SK-N-SH (cell line): ENCODE data around the gene FAM219A. TPM values are rescaled to one million over a fixed set of nuclear protein-coding genes. Genes with fewer than 3 reads are reported as not detected.
"Not testable (repeated sequence)": the region's sequence is repeated elsewhere in the genome, so short reads cannot be mapped to it uniquely, and the experiment has no call there.

Source experiments
- CTCF ChIA-PET: fragments of 300-600, 350-600 bp; formaldehyde crosslinking; extraction: SDS; loops from one replicate; lab custom pipeline; 2021; lab: Yijun Ruan, JAX
- POLR2A ChIA-PET: fragments of 350-600 bp; sonication (Branson Sonifier 250); formaldehyde crosslinking; extraction: SDS; loops from one replicate; lab custom pipeline; 2020; ENCODE audit warnings: antibody characterized with exemption, inconsistent platforms; lab: Yijun Ruan, JAX
- DNase-seq: peaks from one replicate; pipeline ENCODE4 v3.0.0; 2012
- H2AFZ ChIP-seq: fragments of 200-600 bp; sonication (generic); 2 replicates; pipeline ENCODE4 v1.8.1; 2016; ENCODE audit warnings: antibody characterized with exemption, mild to moderate bottlenecking, low read depth
- H3F3A ChIP-seq: fragments of 200-600 bp; sonication (generic); replicated peaks from 2 replicates; pipeline ENCODE3; 2016; ENCODE audit warnings: antibody characterized with exemption, mild to moderate bottlenecking; ENCODE audit not compliant: insufficient read depth
- H3K27ac ChIP-seq, 2 experiments: fragments of 200-500 bp in 1 of 2; fragments of 200-600 bp in 1 of 2; sonication (Bioruptor generic) in 1 of 2; sonication (generic), shearing (Covaris generic) in 1 of 2; 2 replicates each; pipeline versions ENCODE4 v1.5.1 to v1.6.1; 2014 to 2016; ENCODE audit warnings: low read depth in 2 of 2, inconsistent platforms in 1 of 2, low read length in 1 of 2, mild to moderate bottlenecking in 1 of 2, mixed read lengths in 1 of 2
- H3K27me3 ChIP-seq: fragments of 200-600 bp; sonication (generic), shearing (Covaris generic); 2 replicates; pipeline ENCODE4 v1.6.1; 2016; ENCODE audit warnings: mixed run types; ENCODE audit not compliant: insufficient read depth
- H3K36me3 ChIP-seq, 2 experiments: fragments of 200-500 bp in 1 of 2; fragments of 200-600 bp in 1 of 2; sonication (Bioruptor generic) in 1 of 2; sonication (generic) in 1 of 2; replicated peaks in 1 of 2; 2 replicates each; pipeline versions ENCODE3 to v1.5.1; 2014 to 2016; ENCODE audit warnings: low read length in 1 of 2, mild to moderate bottlenecking in 1 of 2; ENCODE audit not compliant: insufficient read depth in 2 of 2, control insufficient read depth in 1 of 2
- H3K4me1 ChIP-seq, 2 experiments: fragments of 200-500 bp in 1 of 2; fragments of 200-600 bp in 1 of 2; sonication (Bioruptor generic) in 1 of 2; sonication (generic), shearing (Covaris generic) in 1 of 2; 2 replicates each; pipeline versions ENCODE4 v1.5.1 to v1.6.1; 2014 to 2016; ENCODE audit warnings: low read depth in 1 of 2, low read length in 1 of 2, mixed run types in 1 of 2; ENCODE audit not compliant: insufficient read depth in 2 of 2, control insufficient read depth in 1 of 2
- H3K4me2 ChIP-seq: fragments of 200-600 bp; sonication (generic), shearing (Covaris generic); 2 replicates; pipeline ENCODE4 v1.6.1; 2017; ENCODE audit warnings: mixed run types
- H3K4me3 ChIP-seq, 2 experiments: fragments of 200-500 bp in 1 of 2; fragments of 200-600 bp in 1 of 2; sonication (Bioruptor generic) in 1 of 2; sonication (generic), shearing (Covaris generic) in 1 of 2; 2 replicates each; pipeline versions ENCODE4 v1.5.1 to v1.8.1; 2014 to 2016; ENCODE audit warnings: low read depth in 2 of 2, inconsistent platforms in 1 of 2, low read length in 1 of 2, mild to moderate bottlenecking in 1 of 2, mixed read lengths in 1 of 2, moderate library complexity in 1 of 2
- H3K79me2 ChIP-seq: fragments of 200-600 bp; sonication (generic); 2 replicates; pipeline ENCODE4 v1.8.1; 2017; ENCODE audit warnings: mild to moderate bottlenecking; ENCODE audit not compliant: insufficient read depth
- H3K9ac ChIP-seq: fragments of 200-600 bp; sonication (generic); 2 replicates; pipeline ENCODE4 v1.6.1; 2017; ENCODE audit warnings: mixed run types
- H3K9me2 ChIP-seq: fragments of 200-600 bp; sonication (generic); 2 replicates; pipeline ENCODE4 v1.6.1; 2017; ENCODE audit warnings: mixed run types
- H3K9me3 ChIP-seq: fragments of 200-600 bp; sonication (generic); 2 replicates; pipeline ENCODE4 v1.6.1; 2017; ENCODE audit warnings: mixed run types, mild to moderate bottlenecking, moderate library complexity
- H4K20me1 ChIP-seq: fragments of 200-600 bp; sonication (generic); 2 replicates; pipeline ENCODE4 v1.6.1; 2017; ENCODE audit warnings: mild to moderate bottlenecking, mixed run types; ENCODE audit not compliant: insufficient read depth
- ELF1 ChIP-seq: IDR thresholded peaks from 2 replicates; pipeline ENCODE4 v1.4.0; 2012
- EP300 ChIP-seq, 2 experiments: IDR thresholded peaks; 2 replicates each; pipeline versions ENCODE4 v1.4.0 to v1.6.1; 2012; ENCODE audit warnings: borderline replicate concordance in 1 of 2, low read depth in 1 of 2, low read length in 1 of 2
- EZH2phosphoT487 ChIP-seq: fragments of 200-600 bp; sonication (generic); IDR thresholded peaks from 2 replicates; pipeline ENCODE4 v1.6.1; 2017; ENCODE audit warnings: low read depth, mixed run types, mild to moderate bottlenecking, antibody characterized with exemption, moderate library complexity, borderline replicate concordance
- FOSL2 ChIP-seq: IDR thresholded peaks from 2 replicates; pipeline ENCODE4 v1.4.0; 2012; ENCODE audit warnings: low read depth, mild to moderate bottlenecking, moderate library complexity, borderline replicate concordance
- GATA2 ChIP-seq: sonication (generic); formaldehyde crosslinking; IDR thresholded peaks from 2 replicates; pipeline ENCODE4 v1.5.0; 2020; ENCODE audit warnings: mild to moderate bottlenecking, missing genetic modification reagents
- MXI1 ChIP-seq: IDR thresholded peaks from 2 replicates; pipeline ENCODE4 v1.6.1; 2012; ENCODE audit warnings: mild to moderate bottlenecking, low read depth, low read length, improper control_type of control experiment
- NFIC ChIP-seq: IDR thresholded peaks from 2 replicates; pipeline ENCODE4 v1.4.0; 2012; ENCODE audit warnings: borderline replicate concordance
- NRF1 ChIP-seq: IDR thresholded peaks from 2 replicates; pipeline ENCODE4 v1.6.1; 2012; ENCODE audit warnings: low read depth, mild to moderate bottlenecking, low read length
- RXRA ChIP-seq: IDR thresholded peaks from 2 replicates; pipeline ENCODE4 v1.4.0; 2012; ENCODE audit warnings: low read depth, mild to moderate bottlenecking, borderline replicate concordance
- SIN3A ChIP-seq: IDR thresholded peaks from 2 replicates; pipeline ENCODE4 v1.6.1; 2012; ENCODE audit warnings: low read depth, mild to moderate bottlenecking, low read length, moderate library complexity, borderline replicate concordance
- TAF1 ChIP-seq: IDR thresholded peaks from 2 replicates; pipeline ENCODE4 v1.6.1; 2012; ENCODE audit warnings: low read depth, mild to moderate bottlenecking, low read length, moderate library complexity, borderline replicate concordance
- USF1 ChIP-seq: IDR thresholded peaks from 2 replicates; pipeline ENCODE4 v1.4.0; 2012; ENCODE audit warnings: low read depth, borderline replicate concordance
- ZBTB33 ChIP-seq: IDR thresholded peaks from 2 replicates; pipeline ENCODE4 v1.4.0; 2012; ENCODE audit warnings: low read depth, borderline replicate concordance
- WGBS: methylation state at CpG from one replicate; pipeline ENCODE4 v1.1.6; 2017; ENCODE audit warnings: low lambda C conversion rate; 5-methylcytosine and 5-hydroxymethylcytosine counted together
- polyA plus RNA-seq, 3 experiments: library from polyadenylated mRNA; depleted of rRNA; stranded (reverse); fragments of >200 nt; gene quantifications; 2 replicates each; pipeline ENCODE4 v1.2.3, GENCODE V29; 2012

FAM219A gene
- polyA plus RNA-seq, 1 of the 3 experiments (the other 2 are of a cell fraction): 15.7 TPM

- ChIA-PET POLR2A (no interaction called here), CTCF (interaction anchor here (1.2 to 11.4 kb wide), 8 partner anchors 17 to 194 kb away, joined by 3 to 114 read pairs (median 6); no protein-coding TSS in a partner anchor)
- H2AFZ ChIP-seq: no peak overlapping the region
- no peaks in the 10 kb centered on the region for H3F3A ChIP-seq
- H3K27me3 ChIP-seq: no peaks in the 10 kb centered on the region
- H3K9ac ChIP-seq: no peak overlapping the region
- peaks cover 48% of the 10 kb centered on the region; the same call in 1 of the 2 replicates for H3K79me2 ChIP-seq
- no peak for DNase-seq
- H4K20me1 ChIP-seq: peaks cover 72% of the 10 kb centered on the region
- H3K27ac ChIP-seq: peak overlapping the region in 1 of 2 experiments; percentile 7; a peak in 1 of 4 replicates
- no peaks in the 10 kb centered on the region for H3K9me3 ChIP-seq
- H3K4me1 ChIP-seq: peaks cover 22% of the 10 kb centered on the region in 2 experiments; a peak in 3 of 4 replicates
- H3K9me2 ChIP-seq: no peaks in the 10 kb centered on the region
- no peaks in the 10 kb centered on the region for H3K36me3 ChIP-seq
- no peak for TF ChIP-seq SIN3A
- TF ChIP-seq RXRA: no peak
- TF ChIP-seq EP300 (IDR thresholded peaks at IDR 0.05; ENCODE audit: borderline replicate concordance in 1 of 2, low read depth in 1 of 2, low read length in 1 of 2): no peak
- TF ChIP-seq GATA2: no peak
- TF ChIP-seq ZBTB33: no peak
- no peak for TF ChIP-seq USF1
- TF ChIP-seq NRF1: no peak
- TF ChIP-seq MXI1: no peak
- TF ChIP-seq EZH2phosphoT487: no peak
- no peak for TF ChIP-seq TAF1
- no peak for TF ChIP-seq NFIC
- no peak for TF ChIP-seq ELF1
- no peak for TF ChIP-seq FOSL2
- H3K4me2 ChIP-seq: no peak overlapping the region
- no peak overlapping the region for H3K4me3 ChIP-seq
These were observed 18.4 kb downstream of the FAM219A start for GRCh38 chr9:34440017-34440416.

DNA sequence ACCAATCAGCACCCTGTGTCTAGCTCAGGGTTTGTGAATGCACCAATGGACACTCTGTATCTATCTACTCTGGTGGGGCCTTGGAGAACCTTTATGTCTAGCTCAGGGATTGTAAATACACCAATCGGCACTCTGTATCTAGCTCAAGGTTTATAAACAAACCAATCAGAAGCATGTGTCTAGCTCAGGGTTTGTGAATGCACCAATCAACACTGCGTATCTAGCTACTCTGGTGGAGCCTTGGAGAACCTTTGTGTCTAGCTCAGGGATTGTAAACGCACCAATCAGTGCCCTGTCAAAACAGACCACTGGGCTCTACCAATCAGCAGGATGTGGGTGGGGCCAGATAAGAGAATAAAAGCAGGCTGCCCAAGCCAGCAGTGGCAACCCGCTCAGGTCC is 19.9 kb downstream of the FAM219A start:
- H4K20me1 ChIP-seq: peaks cover 70% of the 10 kb centered on the region
- not testable (repeated sequence) for DNase-seq, H3K36me3 ChIP-seq, H3K9me2 ChIP-seq, H3F3A ChIP-seq, H3K27ac ChIP-seq, H3K27me3 ChIP-seq, H3K9ac ChIP-seq, H3K4me3 ChIP-seq, H3K4me2 ChIP-seq, H3K9me3 ChIP-seq, H2AFZ ChIP-seq
- H3K4me1 ChIP-seq: peaks cover 12 to 17% of the 10 kb centered on the region in 2 experiments; a peak in 3 of 4 replicates
- peaks cover 50% of the 10 kb centered on the region; the same call in 1 of the 2 replicates for H3K79me2 ChIP-seq
- 89% methylated on average over 3 of the region's 4 CpGs for WGBS
- ChIA-PET POLR2A (interaction anchor here (0.7 kb wide), 1 partner anchor 190 kb away, joined by 3 read pairs; the partner anchor contains the start of gene ARID3C), CTCF (interaction anchor here (0.8 to 11.4 kb wide), 9 partner anchors 17 to 161 kb away, joined by 3 to 114 read pairs (median 10); no protein-coding TSS in a partner anchor)

GRCh38 chr9:34437926-34438307 is 20.5 kb downstream of the FAM219A start:
- H3K9me2 ChIP-seq, H3K27me3 ChIP-seq, POLR2A ChIA-PET, H3K36me3 ChIP-seq, H3K27ac ChIP-seq, H3K4me3 ChIP-seq, H3K9me3 ChIP-seq, H3K9ac ChIP-seq, H3F3A ChIP-seq, H3K4me2 ChIP-seq, H2AFZ ChIP-seq, DNase-seq: not testable (repeated sequence)
- Histone ChIP-seq H3K79me2 (peaks cover 49% of the 10 kb centered on the region; the same call in 1 of the 2 replicates), H3K4me1 (peaks cover 12 to 17% of the 10 kb centered on the region in 2 experiments; a peak in 3 of 4 replicates), H4K20me1 (peaks cover 69% of the 10 kb centered on the region)
- 89% methylated on average over 14 of the region's 28 CpGs for WGBS
- CTCF ChIA-PET: interaction anchor here (0.8 to 11.4 kb wide), 9 partner anchors 17 to 161 kb away, joined by 3 to 114 read pairs (median 10); no protein-coding TSS in a partner anchor
